GM19372 (cell line): ENCODE results near the gene WDR17.

ENCODE experiments used
- ATAC-seq: cut with Tn5 transposase; IDR thresholded peaks from one replicate; pipeline ENCODE4 v1.9.1; 2021; ENCODE audit warnings: mild to moderate bottlenecking, low read depth, moderate library complexity; ENCODE audit not compliant: unreplicated experiment

WDR17 gene

DNA sequence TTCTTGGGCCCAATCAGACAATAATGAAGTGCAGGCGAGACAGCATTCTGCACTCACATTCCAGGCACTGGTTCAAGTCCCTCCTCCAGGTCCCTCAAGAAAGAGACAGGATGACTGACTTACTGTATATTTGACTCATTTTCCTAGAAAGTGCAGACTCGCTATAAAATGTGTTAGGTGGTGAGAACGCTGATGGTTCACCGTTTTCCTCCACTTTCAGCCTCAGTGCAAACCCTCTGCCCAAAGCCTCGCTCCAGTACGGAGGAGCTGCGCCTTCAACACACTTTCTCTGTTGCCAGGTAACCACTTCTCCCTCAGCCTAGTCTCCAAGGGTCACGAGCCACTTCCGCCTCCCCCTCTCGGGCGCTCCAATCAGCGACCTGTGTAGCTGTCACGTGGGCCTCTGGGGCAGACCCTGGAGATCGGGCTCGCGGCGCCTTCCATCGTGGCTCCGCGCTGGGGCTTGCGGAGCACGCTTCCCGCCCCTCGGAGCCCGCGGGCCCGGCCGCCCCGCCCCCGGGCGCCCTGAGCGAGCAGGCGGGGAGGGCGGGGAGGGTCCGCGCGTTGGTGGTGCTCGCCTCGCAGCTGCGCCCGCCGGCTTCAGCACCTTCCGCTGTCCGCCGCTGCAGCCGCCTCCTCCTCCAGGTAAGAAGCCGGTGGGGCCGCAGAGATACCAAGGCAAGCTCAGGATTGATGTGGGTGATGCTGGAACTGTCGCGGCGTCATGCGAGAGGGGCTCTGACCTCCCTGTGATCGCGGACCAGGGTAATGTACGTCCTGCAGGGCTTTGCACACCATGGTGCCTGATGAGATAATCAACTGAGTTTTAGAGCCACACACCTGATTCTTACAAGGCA is at the start of gene WDR17:
WDR17 (plus strand) TSS at position 407 of the 857 bp plus-strand sequence. CDS start 45,740 bp downstream, outside the sequence.
- peak; percentile 100 for ATAC-seq

- no peak for ATAC-seq
Measured at GRCh38 chr4:176016601-176017000, 49.0 kb upstream of the WDR17 start.

DNA sequence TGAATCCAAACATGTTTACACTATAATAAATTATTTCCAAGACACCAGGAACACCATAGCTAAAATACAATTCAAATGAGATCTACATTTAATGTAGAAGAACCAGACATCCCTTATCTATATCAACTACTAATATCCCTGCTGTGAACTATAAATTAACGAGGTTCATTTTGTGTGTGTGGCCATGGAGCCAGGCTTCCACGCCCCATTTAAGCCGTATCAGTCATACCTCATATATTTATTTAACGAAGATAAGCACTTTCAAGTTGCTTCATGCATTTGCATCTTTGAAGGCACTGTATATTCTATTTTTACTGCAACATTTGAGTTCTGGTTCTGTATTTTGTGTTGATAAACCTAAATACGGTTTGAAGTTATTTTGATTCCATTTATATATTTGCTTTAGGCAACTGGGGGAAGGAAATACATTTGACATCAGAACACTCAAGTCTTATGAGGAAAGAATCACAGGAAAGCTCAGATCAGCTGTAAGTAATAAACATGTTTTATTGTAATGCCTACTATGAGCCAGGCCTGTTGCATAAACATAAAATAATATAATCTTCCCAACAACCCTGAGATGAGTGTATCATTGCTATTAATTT is 45.1 kb upstream of the WDR17 start:
- ATAC-seq: no peak

DNA sequence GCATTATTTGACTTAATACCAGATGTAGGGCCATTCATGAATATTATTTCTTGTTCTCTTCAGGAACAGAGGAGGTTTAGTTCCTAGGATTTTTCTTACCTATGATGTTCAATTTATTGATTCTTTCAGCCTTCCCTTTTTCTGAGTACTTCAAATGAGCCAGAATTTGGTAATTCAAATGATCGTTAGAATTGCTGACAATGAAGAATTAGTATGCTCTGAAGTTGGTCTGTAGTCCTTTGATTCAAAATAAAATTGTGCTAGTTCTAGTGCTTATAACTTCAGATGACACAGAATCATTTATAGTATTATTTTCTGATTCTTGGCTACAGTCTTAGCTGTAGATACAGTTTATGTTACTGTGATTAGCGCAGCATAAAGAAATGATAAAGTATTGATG is 35.2 kb upstream of the WDR17 start:
- no peak for ATAC-seq

DNA sequence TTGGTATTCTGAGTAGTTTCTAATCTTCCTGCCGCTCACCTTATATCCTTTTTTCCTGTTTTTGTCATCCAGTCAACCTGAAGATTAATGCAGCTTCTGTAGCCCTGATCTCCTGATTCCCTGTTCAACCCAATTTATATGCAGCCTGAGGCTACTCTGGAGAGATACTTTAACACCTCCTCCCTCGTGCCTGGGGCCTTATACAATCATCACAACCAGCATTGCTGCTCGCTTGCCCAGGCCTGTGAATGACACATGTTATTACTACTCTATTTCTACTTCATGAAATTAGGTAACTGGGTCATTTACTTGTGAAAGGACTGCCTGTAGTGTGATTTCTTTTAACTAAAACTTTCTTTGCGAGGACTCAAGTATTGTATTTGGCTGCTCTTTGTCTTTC is 33.7 kb upstream of the WDR17 start:
- no peak for ATAC-seq

DNA sequence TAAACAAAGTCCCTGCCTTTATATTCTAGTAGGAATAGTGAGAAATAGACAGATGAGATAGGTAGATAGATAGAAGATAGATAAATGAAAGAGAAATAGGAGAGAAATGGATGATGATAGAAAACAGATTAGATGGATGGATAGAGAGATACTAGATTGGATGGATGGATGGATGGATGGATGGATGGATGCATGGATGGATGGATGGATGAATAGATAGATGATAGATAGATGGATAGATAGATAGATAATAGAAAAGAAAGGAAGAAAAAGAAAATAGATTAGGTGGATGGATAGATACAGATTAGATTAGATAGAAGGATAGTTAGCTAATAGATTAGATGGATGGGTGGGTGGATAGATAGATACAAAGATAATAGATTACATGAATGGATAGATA is 33.2 kb upstream of the WDR17 start:
- no peak for ATAC-seq

DNA sequence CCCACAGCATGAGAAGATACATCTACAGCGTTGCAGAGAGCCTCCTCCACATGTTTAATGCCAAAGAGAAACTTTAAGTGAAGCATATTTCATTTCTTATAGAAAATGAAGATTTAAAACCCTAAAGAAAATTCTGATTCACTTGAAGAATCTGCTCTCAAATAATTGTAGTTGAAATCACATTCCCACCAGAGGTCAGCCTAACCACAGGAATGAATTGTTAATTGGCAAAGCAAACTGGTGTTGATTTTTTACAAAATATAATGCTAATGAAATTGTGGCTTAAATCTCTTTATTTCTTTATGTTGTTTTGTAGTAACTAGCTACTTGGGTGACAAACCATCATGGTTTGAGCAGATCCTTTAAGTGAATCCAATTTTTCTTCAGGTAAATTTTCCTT is 31.1 kb upstream of the WDR17 start:
- ATAC-seq: no peak

DNA sequence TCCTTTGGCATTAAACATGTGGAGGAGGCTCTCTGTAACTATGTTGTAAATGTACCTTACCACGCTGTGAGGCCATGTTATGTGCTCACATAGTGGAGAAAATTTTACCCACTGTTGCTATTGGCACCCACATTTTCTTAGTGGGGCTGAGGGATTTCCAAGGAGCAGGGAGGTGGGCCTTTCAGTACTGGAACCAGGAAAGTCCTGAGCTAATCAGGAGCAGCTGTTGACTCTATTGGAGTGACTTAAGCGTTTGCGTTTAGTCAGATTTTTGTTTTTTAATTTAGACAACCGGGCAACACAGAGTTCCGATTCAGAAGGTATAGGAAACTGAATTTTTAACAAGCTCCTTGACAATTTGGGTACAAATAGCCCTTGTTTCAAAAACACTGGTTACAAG is 30.7 kb upstream of the WDR17 start:
- no peak for ATAC-seq

- ATAC-seq: no peak
Measured at GRCh38 chr4:176036585-176037205, 28.9 kb upstream of the WDR17 start.

DNA sequence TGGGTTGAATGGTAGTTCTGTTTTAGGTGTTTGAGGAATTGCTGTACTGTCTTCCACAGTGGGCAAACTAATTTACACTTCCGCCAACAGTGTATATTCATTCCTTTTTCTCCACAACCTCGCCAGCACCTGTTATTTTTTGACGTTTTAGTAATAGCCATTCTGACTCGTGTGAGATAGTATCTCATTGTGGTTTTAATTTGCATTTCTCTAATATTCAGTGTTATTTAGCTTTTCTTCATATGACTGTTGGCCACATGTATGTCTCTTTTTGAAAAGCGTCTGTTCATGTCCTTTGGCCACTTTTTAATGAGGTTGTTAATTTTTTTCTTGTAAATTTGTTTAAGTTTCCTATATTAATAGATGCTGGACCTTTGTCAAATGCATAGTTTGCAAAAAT is 26.9 kb upstream of the WDR17 start:
- ATAC-seq: no peak

DNA sequence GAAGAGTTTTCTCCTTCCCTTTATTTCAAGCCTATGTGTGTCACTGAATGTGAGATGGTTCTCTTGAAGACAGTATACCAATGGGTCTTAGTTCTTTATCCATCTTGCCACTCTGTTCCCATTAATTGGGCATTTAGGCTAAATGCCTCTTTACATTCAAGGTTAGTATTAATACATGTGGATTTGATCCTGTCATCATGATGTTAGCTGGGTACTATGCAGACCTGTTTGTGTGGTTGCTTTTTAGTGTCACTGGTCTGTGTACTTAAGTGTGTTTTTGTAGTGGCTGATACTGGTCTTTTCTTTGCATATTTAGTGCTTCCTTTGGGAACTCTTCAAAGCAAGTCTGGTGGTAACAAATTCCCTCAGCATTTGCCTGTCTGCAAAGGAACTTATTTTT is 23.4 kb upstream of the WDR17 start:
- no peak for ATAC-seq

GRCh38 chr4:176043838-176044588 is 21.6 kb upstream of the WDR17 start:
- no peak for ATAC-seq

DNA sequence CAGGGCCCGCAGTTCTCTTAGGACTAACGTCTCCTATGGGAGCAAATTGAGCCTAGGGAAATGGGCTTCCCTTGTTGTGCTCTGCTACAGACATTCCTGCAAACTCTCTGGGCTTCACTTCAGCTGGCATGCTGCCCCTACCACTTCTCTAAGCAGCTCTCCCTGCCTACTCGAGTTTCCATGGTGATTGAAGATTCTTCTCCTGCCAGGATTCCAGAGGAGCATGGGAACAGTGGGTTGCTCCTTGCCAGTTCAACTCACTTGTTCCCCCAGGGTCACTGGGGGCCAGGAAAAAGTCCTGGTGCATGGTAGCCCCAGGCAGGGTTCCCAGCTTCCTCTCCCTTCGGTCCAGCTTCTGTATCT is 21.1 kb upstream of the WDR17 start:
- no peak for ATAC-seq

DNA sequence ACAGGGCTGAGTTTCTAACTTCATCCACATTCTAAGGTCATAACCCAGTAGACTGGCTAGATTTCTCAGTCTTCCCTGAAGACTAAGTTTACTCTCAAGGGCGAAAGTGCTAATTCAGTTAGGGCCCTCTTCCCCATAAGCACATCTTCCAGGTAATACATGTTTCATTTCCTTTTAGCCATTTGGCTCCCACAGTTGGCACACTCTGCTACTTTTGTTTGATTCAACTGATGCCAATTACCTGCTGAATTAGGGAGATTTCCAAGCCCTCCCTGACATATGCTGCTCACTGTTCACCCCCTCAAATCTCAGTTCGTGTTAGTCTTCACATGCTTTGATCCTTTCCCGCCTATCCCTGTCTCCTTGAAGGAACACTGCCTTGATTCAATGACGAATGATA is 17.0 kb upstream of the WDR17 start:
- ATAC-seq: no peak

DNA sequence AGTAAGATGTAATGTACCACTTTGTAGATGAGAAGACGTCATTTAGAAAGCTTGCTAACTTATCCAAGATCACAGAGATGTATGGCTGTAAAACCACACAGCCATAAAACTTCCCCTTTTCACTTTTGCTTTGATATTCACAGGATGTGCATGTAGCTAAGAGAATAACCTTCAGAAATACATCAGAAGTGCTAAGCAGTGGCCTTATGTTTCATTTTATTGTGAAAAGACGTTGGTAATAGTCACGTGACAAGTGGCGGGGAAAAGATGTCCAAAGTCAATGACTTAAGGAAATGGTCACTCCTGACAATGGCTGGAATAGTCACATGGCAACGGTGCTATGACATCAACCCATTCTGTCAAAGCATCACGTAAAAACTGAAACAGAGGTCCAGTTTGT is 12.9 kb upstream of the WDR17 start:
- peak; percentile 82 for ATAC-seq

DNA sequence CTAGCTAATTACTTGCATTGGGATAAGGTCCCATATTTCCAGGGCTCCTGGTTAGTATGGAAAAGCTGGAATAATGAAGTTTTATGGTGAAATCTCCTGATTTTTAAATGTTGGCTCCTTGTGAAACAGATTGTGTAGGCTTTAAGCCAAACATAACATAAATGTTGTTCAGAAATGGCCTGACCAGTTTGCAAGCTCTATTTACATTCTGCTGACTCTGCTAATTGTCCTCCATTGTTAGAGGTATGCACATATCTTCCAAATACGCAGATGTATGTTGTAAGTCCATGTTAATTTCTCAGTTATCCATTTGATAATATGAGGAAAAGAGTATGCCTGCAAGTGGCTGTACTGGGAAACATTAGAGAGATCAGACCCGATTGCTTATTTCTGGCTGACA is 11.9 kb upstream of the WDR17 start:
- ATAC-seq: no peak

GRCh38 chr4:176054942-176055341 is 10.7 kb upstream of the WDR17 start:
- ATAC-seq: no peak

DNA sequence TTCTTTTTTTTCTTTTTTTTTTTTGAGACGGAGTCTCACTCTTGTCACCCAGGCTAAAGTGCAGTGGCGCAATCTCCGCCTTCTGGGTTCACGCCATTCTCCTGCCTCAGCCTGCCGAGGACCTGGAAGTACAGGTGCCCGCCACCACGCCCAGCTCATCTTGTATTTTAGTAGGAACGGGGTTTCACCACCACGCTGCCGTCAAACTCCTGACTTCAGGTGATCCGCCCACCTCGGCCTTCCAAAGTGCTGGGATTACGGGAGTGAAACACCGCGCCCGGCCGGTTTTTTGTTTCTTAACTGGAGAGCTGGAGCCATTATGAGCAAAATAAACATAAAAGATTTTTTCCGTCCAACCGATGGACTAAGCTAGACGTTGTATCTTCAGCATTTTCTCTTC is 1.9 kb upstream of the WDR17 start:
- ATAC-seq: no peak

GRCh38 chr4:176064539-176064938 is 1.1 kb upstream of the WDR17 start:
- ATAC-seq: no peak

GRCh38 chr4:176066757-176067156 is 1.1 kb downstream of the WDR17 start:
- no peak for ATAC-seq

DNA sequence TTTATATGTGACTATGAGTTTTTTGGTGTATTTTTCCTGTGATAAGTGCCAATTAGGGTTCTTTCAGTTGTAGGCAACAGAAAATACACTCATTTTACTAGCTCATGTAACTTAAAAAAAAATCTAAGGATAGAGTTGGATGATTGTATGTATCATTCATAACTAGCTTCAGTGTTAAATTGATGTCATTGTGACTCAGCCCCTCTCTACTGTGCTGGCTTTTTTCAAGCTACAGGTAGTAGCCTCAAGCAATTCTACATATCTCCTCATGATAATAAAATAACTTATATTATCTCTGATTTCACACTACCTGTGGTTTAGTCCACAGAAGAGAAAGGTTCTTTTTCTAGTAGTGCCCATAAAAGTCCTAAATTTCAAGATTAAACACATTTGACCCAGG is 11.9 kb downstream of the WDR17 start:
- ATAC-seq: no peak
